Common myeloid progenitor, CD34-positive (primary cell): ENCODE results near the gene MDM4.

Source experiments
- CTCF ChIA-PET: fragments of 350-600 bp; sonication (Branson Sonifier 250); formaldehyde crosslinking; loops from one replicate; lab custom pipeline; 2021; ENCODE audit warnings: antibody characterized with exemption; lab: Charles Lee
- POLR2A ChIA-PET: fragments of 350-600 bp; sonication (Branson Sonifier 250); formaldehyde crosslinking; loops from one replicate; lab custom pipeline; 2021; ENCODE audit warnings: antibody characterized with exemption; lab: Charles Lee
- DNase-seq, 3 donors: peaks; one replicate each; pipeline versions ENCODE4 v3.0.0 to v3.0.0-alpha.2; 2013
- H3K27ac ChIP-seq, 2 experiments: 1 replicate in 1 of 2; 2 replicates in 1 of 2; pipeline ENCODE4 v1.7.0; 2013; ENCODE audit warnings: inconsistent platforms in 2 of 2, low read length in 2 of 2, mild to moderate bottlenecking in 2 of 2, low read depth in 1 of 2, moderate library complexity in 1 of 2; ENCODE audit not compliant: severe bottlenecking in 2 of 2, insufficient read depth in 1 of 2, poor library complexity in 1 of 2
- H3K27me3 ChIP-seq, 5 experiments: replicated peaks in 2 of 5; 1 replicate in 3 of 5; 2 replicates in 2 of 5; pipeline versions ENCODE4 v1.6.1 to v1.7.0; 2013; ENCODE audit warnings: low read length in 4 of 5, mild to moderate bottlenecking in 2 of 5, moderate library complexity in 2 of 5, inconsistent platforms in 1 of 5; ENCODE audit not compliant: insufficient read depth in 5 of 5, control insufficient read depth in 4 of 5
- H3K36me3 ChIP-seq, 4 experiments: 1 replicate in 2 of 4; 2 replicates in 2 of 4; pipeline versions ENCODE4 v1.6.1 to v1.7.0; 2013; ENCODE audit warnings: low read length in 3 of 4, control low read depth in 1 of 4, mild to moderate bottlenecking in 1 of 4; ENCODE audit not compliant: control insufficient read depth in 4 of 4, insufficient read depth in 4 of 4
- H3K4me1 ChIP-seq, 4 experiments: 1 replicate in 3 of 4; 2 replicates in 1 of 4; pipeline versions ENCODE4 v1.6.1 to v1.7.1; 2013; ENCODE audit warnings: low read length in 3 of 4, mild to moderate bottlenecking in 3 of 4, control low read depth in 1 of 4, inconsistent platforms in 1 of 4, moderate library complexity in 1 of 4; ENCODE audit not compliant: control insufficient read depth in 4 of 4, insufficient read depth in 4 of 4; ENCODE audit errors: control extremely low read depth in 1 of 4
- H3K4me3 ChIP-seq, 7 experiments: 1 replicate in 4 of 7; 2 replicates in 3 of 7; pipeline versions ENCODE4 v1.5.1 to v1.7.0; 2013; ENCODE audit warnings: mild to moderate bottlenecking in 7 of 7, low read length in 6 of 7, moderate library complexity in 6 of 7, inconsistent platforms in 2 of 7, low read depth in 2 of 7, control low read depth in 1 of 7; ENCODE audit not compliant: insufficient read depth in 4 of 7, control insufficient read depth in 1 of 7; ENCODE audit errors: extremely low read depth in 1 of 7
- H3K9me3 ChIP-seq, 5 experiments: 1 replicate in 4 of 5; 2 replicates in 1 of 5; pipeline versions ENCODE4 v1.6.1 to v1.7.1; 2013; ENCODE audit warnings: low read length in 4 of 5, mild to moderate bottlenecking in 2 of 5, inconsistent platforms in 1 of 5, low read depth in 1 of 5, moderate library complexity in 1 of 5; ENCODE audit not compliant: control insufficient read depth in 4 of 5, insufficient read depth in 2 of 5; ENCODE audit errors: control extremely low read depth in 1 of 5
- WGBS: methylation state at CpG from one replicate; pipeline ENCODE4 v1.1.5; 2013; ENCODE audit not compliant: insufficient coverage; 5-methylcytosine and 5-hydroxymethylcytosine counted together

Gene MDM4

GRCh38 chr1:204545202-204545601 lies 29.0 kb downstream of the MDM4 start:
- no peak for DNase-seq
- H3K4me1 ChIP-seq, result peaks cover 4 to 22% (median 9%) of the 10 kb centered on the region in 4 experiments
- no peaks in the 10 kb centered on the region for H3K9me3 ChIP-seq
- H3K27ac ChIP-seq, result peak overlapping the region; percentile 1 to 17
- 100% methylated on average over 2 of the region's 2 CpGs for WGBS
- peaks cover 41 to 99% (median 64%) of the 10 kb centered on the region in 4 experiments for H3K36me3 ChIP-seq
- POLR2A ChIA-PET, result no interaction called here
- no peaks in the 10 kb centered on the region for H3K27me3 ChIP-seq
- H3K4me3 ChIP-seq, result no peak overlapping the region
- CTCF ChIA-PET, result interaction anchor here (0.8 to 2.0 kb wide), 5 partner anchors 13 to 217 kb away, joined by 3 to 5 read pairs (median 4); no protein-coding TSS in a partner anchor

GRCh38 chr1:204545881-204546280 lies 29.7 kb downstream of the MDM4 start:
- Histone ChIP-seq H3K4me3 (peak overlapping the region in 1 of 7 experiments; percentile 16), H3K9me3 (no peaks in the 10 kb centered on the region), H3K27me3 (no peaks in the 10 kb centered on the region), H3K4me1 (peaks cover 4 to 22% (median 9%) of the 10 kb centered on the region in 4 experiments), H3K27ac (peak overlapping the region in 1 of 2 experiments; percentile 39), H3K36me3 (peaks cover 41 to 100% (median 64%) of the 10 kb centered on the region in 4 experiments)
- no CpG with 5 or more reads among the region's 2 CpGs for WGBS
- CTCF ChIA-PET, result interaction anchor here (0.7 to 2.0 kb wide), 6 partner anchors 13 to 261 kb away, joined by 3 to 5 read pairs (median 4); no protein-coding TSS in a partner anchor
- POLR2A ChIA-PET, result no interaction called here
- peak in 2 of 3 donors; percentile 41 to 46 for DNase-seq

GRCh38 chr1:204548265-204548664 lies 32.1 kb downstream of the MDM4 start:
- POLR2A ChIA-PET, result no interaction called here
- Histone ChIP-seq H3K4me3 (no peak overlapping the region), H3K27ac (no peak overlapping the region), H3K4me1 (peaks cover 4 to 21% (median 9%) of the 10 kb centered on the region in 4 experiments), H3K36me3 (peaks cover 38 to 89% (median 57%) of the 10 kb centered on the region in 4 experiments), H3K27me3 (no peaks in the 10 kb centered on the region), H3K9me3 (no peaks in the 10 kb centered on the region)
- no CpG with 5 or more reads among the region's 2 CpGs for WGBS
- CTCF ChIA-PET, result interaction anchor here (1.8 to 2.2 kb wide), 2 partner anchors 19 to 259 kb away, joined by 5 to 8 read pairs; no protein-coding TSS in a partner anchor
- DNase-seq, result no peak

GRCh38 chr1:204549313-204549712 lies 33.1 kb downstream of the MDM4 start:
- CTCF ChIA-PET, result interaction anchor here (0.9 to 2.2 kb wide), 4 partner anchors 10 to 258 kb away, joined by 3 to 8 read pairs (median 4); no protein-coding TSS in a partner anchor
- whole genome bisulfite sequencing, result 98% methylated on average over 5 of the region's 6 CpGs

GRCh38 chr1:204550926-204551325 lies 34.7 kb downstream of the MDM4 start:
- 100% methylated on average over 2 of the region's 5 CpGs for WGBS
- CTCF ChIA-PET, result interaction anchor here (1.0 to 1.9 kb wide), 4 partner anchors 10 to 256 kb away, joined by 3 to 6 read pairs (median 4); no protein-coding TSS in a partner anchor
- POLR2A ChIA-PET, result interaction anchor here (0.6 kb wide), 1 partner anchor 35 kb away, joined by 3 read pairs; no protein-coding TSS in a partner anchor
- Histone ChIP-seq H3K36me3 (peaks cover 27 to 78% (median 56%) of the 10 kb centered on the region in 4 experiments), H3K4me1 (no peaks in the 10 kb centered on the region), H3K27ac (no peak overlapping the region), H3K9me3 (no peaks in the 10 kb centered on the region), H3K4me3 (no peak overlapping the region), H3K27me3 (no peaks in the 10 kb centered on the region)
- no peak for DNase-seq

More at GRCh38 chr1:204549313-204549712, 33.1 kb downstream of the MDM4 start:
- POLR2A ChIA-PET, result no interaction called here
- Histone ChIP-seq H3K9me3 (no peaks in the 10 kb centered on the region), H3K4me1 (peaks cover 0 to 11% (median 3%) of the 10 kb centered on the region in 4 experiments), H3K4me3 (no peak overlapping the region), H3K27ac (no peak overlapping the region), H3K36me3 (peaks cover 30 to 86% (median 57%) of the 10 kb centered on the region in 4 experiments), H3K27me3 (no peaks in the 10 kb centered on the region)
- no peak for DNase-seq

- DNase-seq, result no peak
- POLR2A ChIA-PET, result interaction anchor here (0.7 kb wide), 1 partner anchor 25 kb away, joined by 4 read pairs; no protein-coding TSS in a partner anchor
- Histone ChIP-seq H3K9me3 (no peaks in the 10 kb centered on the region), H3K27me3 (no peaks in the 10 kb centered on the region), H3K4me1 (no peaks in the 10 kb centered on the region), H3K27ac (no peak overlapping the region), H3K36me3 (peaks cover 3 to 38% (median 31%) of the 10 kb centered on the region in 4 experiments), H3K4me3 (no peak overlapping the region)
- 95% methylated on average over 4 of the region's 7 CpGs for WGBS
- CTCF ChIA-PET, result interaction anchor here (1.1 to 4.3 kb wide), 5 partner anchors 10 to 250 kb away, joined by 3 to 27 read pairs (median 6); no protein-coding TSS in a partner anchor
Observed at GRCh38 chr1:204556458-204557052, 40.3 kb downstream of the MDM4 start.

- CTCF ChIA-PET, result interaction anchor here (0.6 to 4.3 kb wide), 6 partner anchors 13 to 248 kb away, joined by 3 to 27 read pairs (median 4); no protein-coding TSS in a partner anchor
- no peaks in the 10 kb centered on the region for H3K9me3 ChIP-seq
- no peak for DNase-seq
- H3K36me3 ChIP-seq, result peaks cover 4 to 42% (median 28%) of the 10 kb centered on the region in 4 experiments
- H3K27me3 ChIP-seq, result no peaks in the 10 kb centered on the region
- 100% methylated on average over 1 of the region's 2 CpGs for WGBS
- H3K27ac ChIP-seq, result no peak overlapping the region
- no peaks in the 10 kb centered on the region for H3K4me1 ChIP-seq
- POLR2A ChIA-PET, result no interaction called here
- H3K4me3 ChIP-seq, result no peak overlapping the region
Observed at GRCh38 chr1:204558467-204558866, 42.3 kb downstream of the MDM4 start.
